H1 (cell line): ENCODE data around the gene RBM15. TPM values are rescaled to one million over a fixed set of nuclear protein-coding genes. Genes with fewer than 3 reads are reported as not detected.

ENCODE experiments used
- CTCF ChIA-PET: fragments of 300-600 bp; sonication (Branson Sonifier 250); formaldehyde crosslinking; loops from one replicate; lab custom pipeline; 2021; ENCODE audit not compliant: partially characterized antibody; lab: Charles Lee
- POLR2A ChIA-PET: fragments of 300-600 bp; sonication (Branson Sonifier 250); formaldehyde crosslinking; loops from one replicate; lab custom pipeline; 2021; ENCODE audit warnings: inconsistent platforms; ENCODE audit not compliant: partially characterized antibody; lab: Charles Lee
- DNase-seq, 2 experiments: peaks; one replicate each; pipeline versions ENCODE4 v3.0.0 to v3.0.0-alpha.2; 2010 to 2022; ENCODE audit warnings: low spot score in 2 of 2, low read depth in 1 of 2, mixed read lengths in 1 of 2
- FAIRE-seq: peaks from 2 replicates; lab custom pipeline; 2011; peaks lifted over from hg19 to GRCh38; lab: Jason Lieb, UNC
- H2AFZ ChIP-seq: 2 replicates; pipeline ENCODE4 v1.8.1; 2012; ENCODE audit warnings: low read length, inconsistent platforms
- H2AK5ac ChIP-seq: 2 replicates; pipeline ENCODE4 v1.6.1; 2013; ENCODE audit warnings: low read depth, low read length
- H2BK120ac ChIP-seq: replicated peaks from 2 replicates; pipeline ENCODE3; 2013; ENCODE audit warnings: low read depth, low read length, inconsistent platforms
- H2BK12ac ChIP-seq: 2 replicates; pipeline ENCODE4 v1.6.1; 2013; ENCODE audit warnings: low read depth, low read length
- H2BK15ac ChIP-seq: 2 replicates; pipeline ENCODE4 v1.6.1; 2013; ENCODE audit warnings: low read length
- H2BK20ac ChIP-seq: 2 replicates; pipeline ENCODE4 v1.6.1; 2013; ENCODE audit warnings: low read length
- H2BK5ac ChIP-seq: 2 replicates; pipeline ENCODE4 v1.6.1; 2013; ENCODE audit warnings: low read depth, low read length
- H3K14ac ChIP-seq: 2 replicates; pipeline ENCODE4 v1.6.1; 2013; ENCODE audit warnings: inconsistent platforms; ENCODE audit not compliant: insufficient read length
- H3K18ac ChIP-seq: 2 replicates; pipeline ENCODE4 v1.6.1; 2013; ENCODE audit warnings: low read length; ENCODE audit errors: extremely low read depth
- H3K23ac ChIP-seq: 2 replicates; pipeline ENCODE4 v1.6.1; 2013; ENCODE audit warnings: inconsistent platforms; ENCODE audit not compliant: insufficient read length
- H3K23me2 ChIP-seq: 2 replicates; pipeline ENCODE4 v1.6.1; 2013; ENCODE audit warnings: low read depth, low read length
- H3K27ac ChIP-seq: 2 replicates; pipeline ENCODE4 v1.6.1; 2011; ENCODE audit warnings: low read depth, low read length, inconsistent platforms
- H3K27me3 ChIP-seq, 4 experiments: replicated peaks in 1 of 4; 1 replicate in 1 of 4; 2 replicates in 3 of 4; pipeline versions ENCODE4 v1.6.1 to v1.8.1; 2011 to 2013; ENCODE audit warnings: low read length in 3 of 4, mild to moderate bottlenecking in 3 of 4, inconsistent platforms in 2 of 4, mixed read lengths in 2 of 4, moderate library complexity in 1 of 4; ENCODE audit not compliant: control insufficient read depth in 3 of 4, insufficient read depth in 3 of 4; ENCODE audit errors: extremely low read depth in 1 of 4
- H3K36me3 ChIP-seq, 4 experiments: 2 replicates each; pipeline versions ENCODE4 v1.6.1 to v1.8.1; 2011 to 2013; ENCODE audit warnings: mild to moderate bottlenecking in 4 of 4, low read length in 3 of 4, moderate library complexity in 2 of 4, control low read depth in 1 of 4, inconsistent platforms in 1 of 4; ENCODE audit not compliant: insufficient read depth in 4 of 4, control insufficient read depth in 2 of 4
- H3K4ac ChIP-seq: replicated peaks from 2 replicates; pipeline ENCODE3; 2013; ENCODE audit warnings: low read length, low read depth, mixed read lengths, inconsistent platforms; ENCODE audit not compliant: insufficient read length
- H3K4me1 ChIP-seq, 4 experiments: replicated peaks in 1 of 4; 1 replicate in 1 of 4; 2 replicates in 3 of 4; pipeline versions ENCODE4 v1.6.1 to v1.8.1; 2011 to 2013; ENCODE audit warnings: low read length in 3 of 4, inconsistent platforms in 2 of 4, mixed read lengths in 1 of 4; ENCODE audit not compliant: insufficient read depth in 4 of 4, control insufficient read depth in 3 of 4
- H3K4me2 ChIP-seq, 2 experiments: 2 replicates each; pipeline versions ENCODE4 v1.6.1 to v1.8.1; 2011 to 2013; ENCODE audit warnings: low read depth in 2 of 2, low read length in 2 of 2, control low read depth in 1 of 2, inconsistent platforms in 1 of 2, mild to moderate bottlenecking in 1 of 2; ENCODE audit not compliant: insufficient read depth in 1 of 2
- H3K4me3 ChIP-seq, 4 experiments: fragments of 200-600, 300-600 bp in 1 of 4; sonication (generic), shearing (Covaris generic), sonication (Bioruptor Twin) in 1 of 4; 2 replicates each; pipeline versions ENCODE4 v1.5.1 to v1.8.1; 2011 to 2016; ENCODE audit warnings: low read length in 4 of 4, low read depth in 3 of 4, control low read depth in 2 of 4, inconsistent platforms in 2 of 4, mild to moderate bottlenecking in 2 of 4, mixed read lengths in 1 of 4, moderate library complexity in 1 of 4; ENCODE audit not compliant: insufficient read depth in 2 of 4; ENCODE audit errors: extremely low read depth in 1 of 4
- H3K56ac ChIP-seq: replicated peaks from 2 replicates; pipeline ENCODE3; 2013; ENCODE audit warnings: low read depth, mild to moderate bottlenecking, mixed read lengths, low read length, inconsistent platforms; ENCODE audit not compliant: insufficient read length
- H3K79me1 ChIP-seq: 2 replicates; pipeline ENCODE4 v1.6.1; 2013; ENCODE audit warnings: low read depth, low read length, control low read depth
- H3K79me2 ChIP-seq, 2 experiments: 2 replicates each; pipeline versions ENCODE4 v1.6.1 to v1.8.1; 2012 to 2013; ENCODE audit warnings: low read length in 2 of 2, mild to moderate bottlenecking in 2 of 2, inconsistent platforms in 1 of 2; ENCODE audit not compliant: insufficient read depth in 2 of 2, control insufficient read depth in 1 of 2
- H3K9ac ChIP-seq, 4 experiments: replicated peaks in 1 of 4; 1 replicate in 1 of 4; 2 replicates in 3 of 4; pipeline versions ENCODE4 v1.6.1 to v1.8.1; 2011 to 2013; ENCODE audit warnings: low read depth in 3 of 4, low read length in 3 of 4, control low read depth in 2 of 4, mild to moderate bottlenecking in 2 of 4, moderate library complexity in 2 of 4, inconsistent platforms in 1 of 4; ENCODE audit errors: extremely low read depth in 1 of 4
- H3K9me3 ChIP-seq, 2 experiments: 2 replicates each; pipeline versions ENCODE4 v1.6.1 to v1.8.1; 2012 to 2013; ENCODE audit warnings: mild to moderate bottlenecking in 2 of 2, moderate library complexity in 2 of 2, control low read depth in 1 of 2, inconsistent platforms in 1 of 2, low read depth in 1 of 2, low read length in 1 of 2, mixed read lengths in 1 of 2; ENCODE audit not compliant: insufficient read depth in 2 of 2
- H4K20me1 ChIP-seq, 2 experiments: replicated peaks in 1 of 2; 2 replicates each; pipeline versions ENCODE3 to v1.8.1; 2011 to 2013; ENCODE audit warnings: inconsistent platforms in 2 of 2, low read length in 2 of 2, mild to moderate bottlenecking in 1 of 2; ENCODE audit not compliant: insufficient read depth in 2 of 2, control insufficient read depth in 1 of 2
- H4K5ac ChIP-seq: 2 replicates; pipeline ENCODE4 v1.6.1; 2013; ENCODE audit warnings: low read length, low read depth, mixed read lengths, inconsistent platforms; ENCODE audit not compliant: insufficient read length
- H4K8ac ChIP-seq: 2 replicates; pipeline ENCODE4 v1.8.0; 2013; ENCODE audit warnings: mild to moderate bottlenecking, moderate library complexity, low read length, inconsistent platforms; ENCODE audit not compliant: insufficient read depth; ENCODE audit errors: extremely low read depth
- H4K91ac ChIP-seq: replicated peaks from 2 replicates; pipeline ENCODE3; 2013; ENCODE audit warnings: low read length, mixed read lengths, inconsistent platforms; ENCODE audit not compliant: insufficient read length
- ATF3 ChIP-seq: IDR thresholded peaks from 2 replicates; pipeline ENCODE4 v1.6.1; 2011; ENCODE audit warnings: low read depth, mild to moderate bottlenecking, low read length; ENCODE audit not compliant: insufficient read depth
- BRCA1 ChIP-seq: IDR thresholded peaks from 2 replicates; pipeline ENCODE4 v1.6.1; 2012; ENCODE audit warnings: low read depth, low read length, improper control_type of control experiment
- CREB1 ChIP-seq: IDR thresholded peaks from 2 replicates; pipeline ENCODE4 v1.6.1; 2012; ENCODE audit warnings: inconsistent platforms
- EZH2 ChIP-seq: fragments of 200-600 bp; sonication (generic); IDR thresholded peaks from 2 replicates; pipeline ENCODE4 v1.7.1; 2012; ENCODE audit warnings: low read depth, mild to moderate bottlenecking, moderate library complexity, low read length, inconsistent platforms; ENCODE audit not compliant: severe bottlenecking
- HDAC6 ChIP-seq: IDR thresholded peaks from one replicate; pipeline ENCODE4 v1.7.1; 2012; ENCODE audit warnings: low read depth, mild to moderate bottlenecking, inconsistent platforms, low read length, moderate library complexity
- JUN ChIP-seq: IDR thresholded peaks from 2 replicates; pipeline ENCODE4 v1.6.1; 2011; ENCODE audit warnings: low read depth, mild to moderate bottlenecking, improper control_type of control experiment, low read length
- KDM4A ChIP-seq: IDR thresholded peaks from one replicate; pipeline ENCODE4 v1.7.1; 2012; ENCODE audit warnings: low read depth, mild to moderate bottlenecking, moderate library complexity, low read length, inconsistent platforms; ENCODE audit not compliant: severe bottlenecking
- SP2 ChIP-seq: IDR thresholded peaks from 2 replicates; pipeline ENCODE4 v1.6.1; 2012; ENCODE audit warnings: mild to moderate bottlenecking, low read length, inconsistent platforms
- TAF1 ChIP-seq: IDR thresholded peaks from 2 replicates; pipeline ENCODE4 v1.6.1; 2011; ENCODE audit warnings: mild to moderate bottlenecking, low read depth, low read length
- WGBS, 2 experiments: shearing (Covaris generic) in 1 of 2; methylation state at CpG; one replicate each; pipeline versions ENCODE4 v1.1.6 to v1.1.7; 2013 to 2015; ENCODE audit warnings: low lambda C conversion rate in 2 of 2, mixed read lengths in 2 of 2, inconsistent platforms in 1 of 2, low coverage in 1 of 2, missing lambda C conversion rate in 1 of 2; ENCODE audit not compliant: insufficient replicate concordance in 2 of 2, insufficient coverage in 1 of 2, insufficient read length in 1 of 2; ENCODE audit errors: extremely low coverage in 1 of 2, missing lambda C conversion rate in 1 of 2; 5-methylcytosine and 5-hydroxymethylcytosine counted together
- polyA plus RNA-seq, 7 experiments: library from polyadenylated mRNA; depleted of rRNA in 3 of 7; stranded (reverse) in 5 of 7; unstranded in 2 of 7; fragments of >200 nt in 5 of 7; fragments of 200-250 nt in 2 of 7; gene quantifications; 1 replicate in 5 of 7; 2 replicates in 1 of 7; 4 replicates in 1 of 7; pipeline versions ENCODE4 v1.2.1 to v1.2.3, GENCODE V29; 2011 to 2013; ENCODE audit warnings: missing spikeins in 2 of 7, mixed read lengths in 2 of 7
- total RNA-seq: library from RNA; stranded (reverse); fragmentation: NEBNext Ultra II Directional; extraction: Animal tissue kit (Norgen Biotek cat#: 25700); gene quantifications from 2 replicates; pipeline ENCODE4 v1.2.1, GENCODE V29; 2021

RBM15 gene
- total and polyA plus RNA-seq, 2 of the 8 experiments (the other 6 are each of a cell fraction or from before 2014, with no cell fraction given), result 13.5 to 44.9 TPM

DNA sequence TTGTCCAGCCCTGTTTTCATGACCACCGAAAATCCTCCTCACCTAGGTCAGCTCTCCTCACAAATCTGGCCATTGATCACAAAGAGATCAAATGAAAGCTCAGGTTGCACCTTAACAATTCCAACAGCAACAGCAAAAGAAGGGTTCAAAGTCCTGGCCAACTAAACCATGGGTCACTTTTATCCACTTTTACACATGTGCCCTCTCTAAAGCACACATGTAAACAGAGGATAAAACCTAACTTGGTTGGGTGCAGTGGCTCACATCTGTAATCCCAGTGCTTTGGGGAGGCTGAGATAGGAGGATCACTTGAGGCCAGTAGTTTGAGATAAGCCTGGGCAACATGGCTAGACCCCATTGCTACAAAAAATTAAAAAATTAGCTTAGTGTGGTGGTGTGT is 3.9 kb upstream of the RBM15 start:
- FAIRE-seq, result no peak
- no peak overlapping the region for H3K56ac ChIP-seq
- TF ChIP-seq KDM4A (no peak), EZH2 (no peak), SP2 (no peak), CREB1 (no peak), BRCA1 (no peak), HDAC6 (no peak), TAF1 (no peak), JUN (no peak), ATF3 (no peak)

More for the DNA sequence above, 3.9 kb upstream of the RBM15 start:
- DNase-seq, result no peak
- no peak overlapping the region for H3K9ac ChIP-seq
- no peak overlapping the region for H3K23ac ChIP-seq
- H3K4me2 ChIP-seq, result no peak overlapping the region
- no peaks in the 10 kb centered on the region for H4K20me1 ChIP-seq
- peaks cover 0 to 2% (median 0%) of the 10 kb centered on the region in 4 experiments; a peak in 1 of 7 replicates for H3K4me1 ChIP-seq
- no peak overlapping the region for H3K4me3 ChIP-seq
- H4K8ac ChIP-seq, result no peak overlapping the region
- no peaks in the 10 kb centered on the region for H3K27me3 ChIP-seq
- H2BK12ac ChIP-seq, result no peak overlapping the region
- ChIA-PET POLR2A (interaction anchor here (1.1 to 6.2 kb wide), 2 partner anchors 13 to 23 kb away, joined by 3 to 47 read pairs; no protein-coding TSS in a partner anchor), CTCF (interaction anchor here (0.6 to 11.4 kb wide), 11 partner anchors 14 to 431 kb away, joined by 3 to 146 read pairs (median 4); partner anchors contain the start of gene KCNC4)
- no peaks in the 10 kb centered on the region for H3K36me3 ChIP-seq
- H3K9me3 ChIP-seq, result no peaks in the 10 kb centered on the region; a peak in 1 of 4 replicates
- H4K5ac ChIP-seq, result no peak overlapping the region
- H3K79me2 ChIP-seq, result peaks cover 3 to 9% of the 10 kb centered on the region in 2 experiments
- H3K23me2 ChIP-seq, result peaks cover 1% of the 10 kb centered on the region; the same call in 1 of the 2 replicates
- no peak overlapping the region for H2AK5ac ChIP-seq
- H2BK120ac ChIP-seq, result no peak overlapping the region
- H2BK15ac ChIP-seq, result no peak overlapping the region
- no peak overlapping the region for H3K27ac ChIP-seq
- H3K4ac ChIP-seq, result no peak overlapping the region
- no peak overlapping the region for H3K14ac ChIP-seq
- no peak overlapping the region for H2BK20ac ChIP-seq
- 88% methylated on average over 1 of the region's 1 CpG; no CpG with 5 or more reads in 1 of the 2 experiments for WGBS, 2 experiments
- no peak overlapping the region for H4K91ac ChIP-seq
- H3K79me1 ChIP-seq, result peaks cover 3% of the 10 kb centered on the region
- H2BK5ac ChIP-seq, result no peak overlapping the region
- H2AFZ ChIP-seq, result no peak overlapping the region
- no peak overlapping the region for H3K18ac ChIP-seq
